ENCODE results near the gene RABEPK. TPM values are rescaled to one million over a fixed set of nuclear protein-coding genes. Genes with fewer than 3 reads are reported as not detected.
A peak's percentile ranks its signal among the peaks of the same experiment; 100 is the strongest.

The RABEPK gene
- total RNA-seq, 1 experiment from 2014 or later, result 21.8 TPM

DNA sequence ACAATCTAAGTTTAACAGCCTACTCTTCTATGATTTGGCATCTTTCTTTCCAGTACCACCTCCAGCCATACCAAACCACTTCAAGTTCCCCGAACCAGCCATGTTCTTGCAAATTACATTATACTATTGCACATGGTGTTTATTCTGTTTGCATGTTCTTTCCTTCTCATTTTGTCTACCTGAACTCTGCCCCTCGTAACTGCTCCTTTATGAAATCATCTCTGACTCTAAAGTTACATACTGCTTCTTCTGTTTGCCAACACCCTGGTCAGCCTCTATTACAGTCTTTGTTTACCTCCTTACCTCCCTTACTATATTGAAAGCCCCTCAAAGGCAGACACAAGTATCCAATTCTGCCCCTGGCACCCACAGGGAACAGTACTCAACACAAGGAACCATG, 16.8 kb upstream of the RABEPK start:
- peak overlapping the region in 1 of 3 experiments; percentile 2; a peak in 3 of 7 replicates for H3K27ac Mint-ChIP-seq
- Histone ChIP-seq H2AFZ (ENCODE audit: low read length) (no peak overlapping the region), H3K4me2 (ENCODE audit: insufficient read depth, insufficient read length, low read length) (no peak overlapping the region), H2BK15ac (ENCODE audit: low read depth, low read length) (no peak overlapping the region), H3K56ac (ENCODE audit: insufficient read length, low read depth, low read length) (no peak overlapping the region), H4K20me1 (ENCODE audit: control insufficient read depth, insufficient read depth, insufficient read length) (no peaks in the 10 kb centered on the region), H3K9ac (ENCODE audit: extremely low read depth, insufficient read length, low read length) (no peak overlapping the region), H3K9me3 (ENCODE audit: control insufficient read depth, low read depth, low read length) (no peaks in the 10 kb centered on the region), H3K4me1 (ENCODE audit: insufficient read depth, low read length) (no peaks in the 10 kb centered on the region; the same call in 1 of the 2 replicates), H2AK5ac (ENCODE audit: insufficient read length, low read length) (no peak overlapping the region), H4K91ac (ENCODE audit: insufficient read length, low read depth, low read length) (no peak overlapping the region), H3K23ac (ENCODE audit: insufficient read length, low read depth, low read length) (no peak overlapping the region), H3K79me1 (ENCODE audit: insufficient read depth, low read depth, low read length, poor library complexity, severe bottlenecking) (peaks cover 11% of the 10 kb centered on the region), H3K27ac (ENCODE audit: insufficient read length, low read depth, low read length) (no peak overlapping the region), H2BK120ac (ENCODE audit: low read depth, low read length, poor library complexity, severe bottlenecking) (no peak overlapping the region), H3K4ac (ENCODE audit: low read depth, low read length) (no peak overlapping the region), H3K23me2 (ENCODE audit: insufficient read length, low read depth, low read length, poor library complexity, severe bottlenecking) (no peaks in the 10 kb centered on the region), H4K8ac (replicated peaks; ENCODE audit: insufficient read length, low read depth, low read length) (no peak overlapping the region), H3K79me2 (ENCODE audit: insufficient read depth, low read length) (peaks cover 37% of the 10 kb centered on the region; the same call in 1 of the 2 replicates), H2BK12ac (ENCODE audit: insufficient read length, low read depth, low read length) (no peak overlapping the region), H3K18ac (ENCODE audit: insufficient read length, low read depth, low read length) (no peak overlapping the region), H2BK5ac (ENCODE audit: insufficient read length, low read length) (no peak overlapping the region), H4K5ac (ENCODE audit: insufficient read length, low read depth, low read length) (no peak overlapping the region), H2BK20ac (ENCODE audit: low read depth, low read length, poor library complexity, severe bottlenecking) (no peak overlapping the region), H3K14ac (ENCODE audit: insufficient read depth, low read length) (no peak overlapping the region), H3K27me3 (ENCODE audit: insufficient read depth, low read length) (no peaks in the 10 kb centered on the region), H3T11ph (ENCODE audit: low read length) (no peak overlapping the region)
- no peak for DNase-seq
- H3K36me3 Mint-ChIP-seq (ENCODE audit: insufficient read depth in 1 of 3, low read depth in 3 of 3), result peaks cover 0 to 2% (median 2%) of the 10 kb centered on the region in 3 experiments; a peak in 3 of 7 replicates
- H3K9me3 Mint-ChIP-seq, result no peaks in the 10 kb centered on the region
- TF ChIP-seq CTCF (conservative IDR thresholded peaks at IDR 0.05), result no peak
- no peaks in the 10 kb centered on the region for H3K27me3 Mint-ChIP-seq (ENCODE audit: low read depth)
- no CpG with 5 or more reads among the region's 2 CpGs for WGBS (ENCODE audit: extremely low coverage, insufficient read length, low lambda C conversion rate)
- peaks cover 10 to 17% of the 10 kb centered on the region in 2 experiments for H3K4me1 Mint-ChIP-seq
- H3K4me3 Mint-ChIP-seq, result no peak overlapping the region

Data from H9 (cell line).